ENCODE measurements around the gene RAB7A. TPM values are rescaled to one million over a fixed set of nuclear protein-coding genes. Genes with fewer than 3 reads are reported as not detected.
"Not testable (repeated sequence)": the region's sequence is repeated elsewhere in the genome, so short reads cannot be mapped to it uniquely, and the experiment has no call there.

Gene RAB7A
- total RNA-seq, 1 experiment from 2014 or later: 168 TPM

GRCh38 chr3:128709506-128710210 lies 16.3 kb upstream of the RAB7A start:
- in situ Hi-C loops (cut with HindIII; ENCODE audit: low sequenced_read_pairs): no loop called here
- no peak for DNase-seq (ENCODE audit: low spot score)

- in situ Hi-C loops (cut with HindIII; ENCODE audit: low sequenced_read_pairs): no loop called here
- no peak for DNase-seq (ENCODE audit: low spot score)
Measured at GRCh38 chr3:128710816-128711433, 15.1 kb upstream of the RAB7A start.

- in situ Hi-C loops (cut with HindIII; ENCODE audit: low sequenced_read_pairs): no loop called here
- no peak for DNase-seq (ENCODE audit: low spot score)
Measured at GRCh38 chr3:128712848-128713247, 13.1 kb upstream of the RAB7A start.

- DNase-seq (ENCODE audit: low spot score): no peak
- in situ Hi-C loops (cut with HindIII; ENCODE audit: low sequenced_read_pairs): no loop called here
Measured at GRCh38 chr3:128714887-128715491, 11.0 kb upstream of the RAB7A start.

DNA sequence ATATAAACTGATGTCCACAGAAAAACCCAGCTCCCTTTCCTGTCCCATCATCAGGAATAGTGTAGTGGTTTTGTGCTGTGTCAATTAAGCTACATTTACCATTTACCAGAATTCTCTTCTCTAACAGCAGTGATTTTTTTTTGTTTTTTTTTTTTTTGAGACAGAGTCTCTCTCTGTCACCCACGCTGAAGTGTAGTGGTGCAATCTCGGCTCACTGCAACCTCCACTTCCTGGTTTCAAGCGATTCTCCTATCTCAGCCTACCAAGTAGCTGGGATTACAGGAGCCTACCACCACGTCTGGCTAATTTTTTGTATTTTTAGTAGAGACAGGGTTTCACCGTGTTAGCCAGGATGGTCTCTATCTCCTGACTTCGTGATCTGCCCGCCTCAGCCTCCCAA lies 7.1 kb upstream of the RAB7A start:
- in situ Hi-C loops (cut with HindIII; ENCODE audit: low sequenced_read_pairs); DNase-seq (ENCODE audit: low spot score): not testable (repeated sequence)

GRCh38 chr3:128720891-128721290 lies 5.1 kb upstream of the RAB7A start:
- no peak for DNase-seq (ENCODE audit: low spot score)
- in situ Hi-C loops (cut with HindIII; ENCODE audit: low sequenced_read_pairs): no loop called here

- in situ Hi-C loops (cut with HindIII; ENCODE audit: low sequenced_read_pairs): no loop called here
Measured at GRCh38 chr3:128723477-128723876, 2.5 kb upstream of the RAB7A start.

DNA sequence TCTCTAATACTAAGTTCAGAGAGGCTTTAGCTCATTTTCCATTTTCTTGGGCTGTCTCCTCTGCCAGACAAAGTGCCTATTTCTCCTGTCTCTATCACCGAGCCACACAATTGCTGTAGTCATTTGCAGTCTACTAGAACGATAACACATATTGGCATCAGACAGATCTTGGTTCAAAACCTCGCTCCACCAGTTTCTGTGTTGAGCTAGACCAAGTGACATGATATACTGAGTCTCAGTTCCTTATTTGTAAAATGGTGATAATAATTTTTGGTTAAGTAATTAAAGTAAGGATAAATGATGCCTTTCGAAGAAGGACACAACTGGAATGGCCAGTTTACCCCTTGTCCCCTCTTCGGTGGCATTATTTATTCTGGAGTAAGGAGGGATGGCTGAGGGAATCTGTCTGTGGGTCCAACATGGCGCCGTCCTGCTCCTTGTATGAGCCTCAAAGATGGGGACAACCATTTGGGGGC lies 398 bp upstream of the RAB7A start:
- no peak for DNase-seq (ENCODE audit: low spot score)
- in situ Hi-C loops (cut with HindIII; ENCODE audit: low sequenced_read_pairs): no loop called here

More at GRCh38 chr3:128723477-128723876, 2.5 kb upstream of the RAB7A start:
- DNase-seq (ENCODE audit: low spot score): no peak

GRCh38 chr3:128727059-128727458 lies 1.1 kb downstream of the RAB7A start:
- no peak for DNase-seq (ENCODE audit: low spot score)
- in situ Hi-C loops (cut with HindIII; ENCODE audit: low sequenced_read_pairs): no loop called here

DNA sequence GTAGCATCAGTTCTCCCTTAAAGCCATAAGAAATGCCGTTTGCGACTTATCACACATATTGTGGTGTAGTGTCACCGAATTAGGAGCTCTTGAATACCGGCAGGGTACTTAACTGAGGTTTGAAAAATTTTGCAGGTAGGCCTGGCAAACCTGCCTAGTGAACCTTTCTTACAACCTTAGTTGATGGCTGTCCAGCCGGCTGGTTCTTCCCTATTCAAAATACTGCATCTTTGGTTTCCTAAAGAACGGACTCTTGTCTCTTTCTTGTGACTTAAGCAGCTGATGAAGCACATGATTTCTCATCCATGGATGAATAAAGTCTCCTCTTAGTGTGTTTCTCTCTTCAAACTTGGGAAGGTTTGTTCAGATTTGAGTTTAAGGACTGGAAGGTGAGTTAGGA lies 1.5 kb downstream of the RAB7A start:
- in situ Hi-C loops (cut with HindIII; ENCODE audit: low sequenced_read_pairs): no loop called here
- DNase-seq (ENCODE audit: low spot score): no peak

DNA sequence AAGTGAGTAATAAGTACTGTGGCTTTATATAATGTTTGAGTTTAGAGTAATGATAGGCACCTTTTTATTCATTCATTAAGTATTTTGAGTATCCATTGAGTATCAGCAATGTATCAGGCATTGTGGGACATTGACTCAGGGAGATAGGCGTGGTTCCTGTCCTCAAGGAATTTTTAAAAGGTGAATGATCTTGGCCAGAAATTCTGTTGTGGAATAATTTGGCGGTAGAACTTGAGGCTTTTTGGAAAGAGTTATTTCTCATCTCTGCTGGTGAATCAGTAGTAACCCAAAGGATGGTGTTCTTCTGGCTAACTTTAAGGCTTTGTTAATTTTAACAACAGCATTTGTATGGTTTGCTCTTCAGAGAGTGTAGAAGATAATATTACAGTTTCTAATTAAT lies 2.0 kb downstream of the RAB7A start:
- DNase-seq (ENCODE audit: low spot score): no peak
- in situ Hi-C loops (cut with HindIII; ENCODE audit: low sequenced_read_pairs): no loop called here

GRCh38 chr3:128728521-128728920 lies 2.5 kb downstream of the RAB7A start:
- in situ Hi-C loops (cut with HindIII; ENCODE audit: low sequenced_read_pairs); DNase-seq (ENCODE audit: low spot score): not testable (repeated sequence)

DNA sequence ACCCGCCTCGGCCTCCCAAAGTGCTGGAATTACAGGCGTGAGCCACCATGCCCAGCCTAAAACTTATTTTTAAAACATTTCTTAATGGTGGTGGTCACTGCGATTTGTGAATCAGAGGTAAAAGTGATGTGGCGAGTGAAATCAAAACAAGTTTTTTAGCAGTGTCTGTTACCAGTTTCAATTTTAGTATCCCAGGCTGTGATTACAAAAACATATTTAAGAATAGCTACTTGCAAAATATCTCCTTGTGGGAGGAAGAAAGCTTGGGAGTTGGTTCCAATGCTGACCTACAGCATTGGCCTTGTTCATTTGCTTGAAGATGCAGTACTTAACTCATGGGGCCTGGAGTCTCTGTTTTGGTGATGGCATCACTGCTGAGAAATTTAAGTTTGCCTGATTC lies 4.5 kb downstream of the RAB7A start:
- in situ Hi-C loops (cut with HindIII; ENCODE audit: low sequenced_read_pairs): no loop called here
- DNase-seq (ENCODE audit: low spot score): no peak

GRCh38 chr3:128734523-128735189 lies 8.7 kb downstream of the RAB7A start:
- no peak for DNase-seq (ENCODE audit: low spot score)
- in situ Hi-C loops (cut with HindIII; ENCODE audit: low sequenced_read_pairs): no loop called here

DNA sequence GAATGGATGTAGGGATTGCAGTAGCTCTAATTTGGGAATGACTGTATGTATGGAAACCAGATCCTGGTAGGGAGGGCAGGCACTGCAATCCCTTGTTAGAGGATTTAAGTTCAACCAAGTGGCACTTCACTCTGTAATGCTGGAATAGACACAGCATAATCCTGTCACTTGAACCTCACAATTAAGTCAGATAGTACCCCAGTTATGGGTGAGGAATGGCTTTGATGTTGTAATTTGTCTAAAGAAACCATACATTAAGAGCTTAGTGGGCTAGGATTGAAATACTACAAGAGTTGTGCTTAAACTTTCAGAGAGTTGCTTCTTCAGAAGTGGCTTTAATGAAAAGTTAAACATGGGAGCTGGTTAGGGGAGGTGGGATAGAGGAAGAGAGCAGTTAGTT lies 9.3 kb downstream of the RAB7A start:
- DNase-seq (ENCODE audit: low spot score): no peak
- in situ Hi-C loops (cut with HindIII; ENCODE audit: low sequenced_read_pairs): no loop called here

DNA sequence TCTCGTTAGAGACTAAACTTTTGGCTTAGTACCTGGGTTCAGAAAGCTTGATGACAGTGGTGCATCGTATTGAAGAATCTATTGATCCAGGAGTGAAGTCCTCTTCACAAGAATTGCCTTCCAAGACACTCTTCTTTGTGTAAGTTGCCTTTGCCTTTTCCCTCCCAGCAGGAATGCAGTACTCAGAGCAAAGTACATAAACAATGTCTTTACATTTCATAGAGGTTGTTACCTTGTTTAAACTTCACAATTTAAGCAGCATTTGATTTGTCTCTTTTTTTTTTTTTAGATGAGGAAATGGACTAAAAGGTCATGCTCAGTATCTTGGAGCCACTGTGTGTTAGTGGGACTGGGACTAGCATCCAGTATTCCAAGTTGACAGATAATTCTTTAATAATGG lies 9.9 kb downstream of the RAB7A start:
- no peak for DNase-seq (ENCODE audit: low spot score)
- in situ Hi-C loops (cut with HindIII; ENCODE audit: low sequenced_read_pairs): no loop called here

- no peak for DNase-seq (ENCODE audit: low spot score)
- in situ Hi-C loops (cut with HindIII; ENCODE audit: low sequenced_read_pairs): no loop called here
Measured at GRCh38 chr3:128736601-128737000, 10.6 kb downstream of the RAB7A start.

- in situ Hi-C loops (cut with HindIII; ENCODE audit: low sequenced_read_pairs): no loop called here
- DNase-seq (ENCODE audit: low spot score): no peak
Measured at GRCh38 chr3:128740621-128741020, 14.6 kb downstream of the RAB7A start.

GRCh38 chr3:128742821-128743594 lies 17.0 kb downstream of the RAB7A start:
- no peak for DNase-seq (ENCODE audit: low spot score)
- in situ Hi-C loops (cut with HindIII; ENCODE audit: low sequenced_read_pairs): no loop called here

Data from G401 (cell line).